GM19324 (cell line): ENCODE data around the gene ITCH.

Experiments
- ATAC-seq: cut with Tn5 transposase; IDR thresholded peaks from one replicate; pipeline ENCODE4 v1.9.1; 2021; ENCODE audit warnings: mild to moderate bottlenecking, moderate library complexity; ENCODE audit not compliant: unreplicated experiment, low FRiP score

Gene ITCH

GRCh38 chr20:34543463-34544056, 180.5 kb downstream of the ITCH start:
- ATAC-seq: no peak

GRCh38 chr20:34544109-34544796, 181.2 kb downstream of the ITCH start:
- ATAC-seq: no peak

- ATAC-seq: no peak
Observed at GRCh38 chr20:34546751-34547181, 183.7 kb downstream of the ITCH start.

GRCh38 chr20:34547844-34548613, 185.0 kb downstream of the ITCH start:
- ATAC-seq: no peak

GRCh38 chr20:34549291-34549928, 186.3 kb downstream of the ITCH start:
- ATAC-seq: no peak

- no peak for ATAC-seq
Observed at GRCh38 chr20:34549929-34550305, 186.8 kb downstream of the ITCH start.

GRCh38 chr20:34552569-34552968, 189.5 kb downstream of the ITCH start:
- ATAC-seq: no peak

GRCh38 chr20:34553366-34553867, 190.3 kb downstream of the ITCH start:
- ATAC-seq: no peak

- ATAC-seq: no peak
Observed at GRCh38 chr20:34557936-34558319, 194.9 kb downstream of the ITCH start.

- ATAC-seq: peak; percentile 46
Observed at GRCh38 chr20:34558320-34559218, 195.5 kb downstream of the ITCH start, which contains the start of gene MAP1LC3A. TSS of gene MAP1LC3A (plus strand) at chr20:34558718. CDS start at chr20:34558869, 151 bp downstream.

- ATAC-seq: no peak
Observed at GRCh38 chr20:34559311-34560140, 196.5 kb downstream of the ITCH start.

GRCh38 chr20:34560141-34560523, 197.1 kb downstream of the ITCH start:
- ATAC-seq: no peak

GRCh38 chr20:34560614-34561013, 197.5 kb downstream of the ITCH start:
- no peak for ATAC-seq
